Activated CD4-positive, alpha-beta T cell treated with anti-CD3 and anti-CD28 coated beads, Interleukin-2, Interleukin-4, amounts not matched to agents 100 ng/mL and 50 ng/mL, durations not matched to agents 16 hours and 8 hours (primary cell): ENCODE results near the gene TRIM8.
"Not testable (repeated sequence)": the region's sequence is repeated elsewhere in the genome, so short reads cannot be mapped to it uniquely, and the experiment has no call there.

Source experiments
- DNase-seq: peaks from one replicate; pipeline ENCODE4 v3.0.0-alpha.2; 2020; ENCODE audit warnings: low spot score

TRIM8 gene

DNA sequence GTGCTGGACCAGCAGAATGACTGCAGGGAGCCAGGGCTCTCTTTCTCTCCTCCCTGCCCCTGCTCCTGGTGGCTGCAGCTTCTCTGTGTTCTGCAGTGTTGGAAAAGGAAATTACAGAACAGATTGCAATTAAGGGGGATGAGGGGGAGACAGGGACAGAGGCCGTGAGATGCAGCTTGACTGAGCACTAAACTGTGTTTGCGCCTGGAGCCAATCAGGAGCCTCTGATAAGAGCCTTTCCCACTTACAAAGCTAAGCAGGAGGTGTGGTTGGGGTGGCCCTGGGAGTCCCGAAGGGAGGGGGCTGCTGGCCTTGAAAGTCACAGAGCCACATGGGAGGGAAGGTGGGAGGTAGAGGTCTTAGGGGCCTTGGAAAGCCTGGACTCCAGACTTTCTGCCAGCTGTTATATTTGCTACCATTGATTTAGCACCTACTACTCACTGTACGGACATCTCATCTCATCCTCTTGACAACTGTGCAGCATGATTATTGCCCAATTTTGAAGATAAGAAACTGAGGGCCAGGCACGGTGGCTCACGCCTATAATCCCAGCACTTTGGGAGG is 26.7 kb downstream of the TRIM8 start:
- no peak for DNase-seq

DNA sequence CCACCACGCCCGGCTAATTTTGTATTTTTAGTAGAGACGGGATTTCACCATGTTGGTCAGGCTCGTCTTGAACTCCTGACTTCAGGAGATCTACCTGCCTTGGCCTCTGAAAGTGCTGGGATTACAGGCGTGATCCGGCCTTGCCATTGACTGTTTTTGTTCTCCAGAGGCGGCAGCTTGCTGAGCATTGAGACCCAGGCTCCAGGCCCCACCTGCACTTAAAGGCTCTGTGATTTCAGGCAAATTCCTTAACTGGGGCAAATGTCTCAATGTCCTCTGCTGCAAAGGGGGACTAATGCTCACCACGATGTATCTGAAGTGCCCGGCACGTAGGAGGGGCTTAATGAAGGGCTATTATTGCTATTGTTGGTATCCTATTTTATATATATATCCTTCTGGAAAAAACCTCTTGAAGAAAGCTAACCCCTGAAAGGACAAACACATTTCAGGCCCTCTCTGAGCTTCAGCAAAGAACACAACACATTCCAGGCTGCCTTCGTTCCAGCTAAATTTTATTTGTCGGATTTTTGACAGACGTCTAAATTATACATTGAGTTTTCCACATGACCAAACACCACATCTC is 29.0 kb downstream of the TRIM8 start:
- no peak for DNase-seq

DNA sequence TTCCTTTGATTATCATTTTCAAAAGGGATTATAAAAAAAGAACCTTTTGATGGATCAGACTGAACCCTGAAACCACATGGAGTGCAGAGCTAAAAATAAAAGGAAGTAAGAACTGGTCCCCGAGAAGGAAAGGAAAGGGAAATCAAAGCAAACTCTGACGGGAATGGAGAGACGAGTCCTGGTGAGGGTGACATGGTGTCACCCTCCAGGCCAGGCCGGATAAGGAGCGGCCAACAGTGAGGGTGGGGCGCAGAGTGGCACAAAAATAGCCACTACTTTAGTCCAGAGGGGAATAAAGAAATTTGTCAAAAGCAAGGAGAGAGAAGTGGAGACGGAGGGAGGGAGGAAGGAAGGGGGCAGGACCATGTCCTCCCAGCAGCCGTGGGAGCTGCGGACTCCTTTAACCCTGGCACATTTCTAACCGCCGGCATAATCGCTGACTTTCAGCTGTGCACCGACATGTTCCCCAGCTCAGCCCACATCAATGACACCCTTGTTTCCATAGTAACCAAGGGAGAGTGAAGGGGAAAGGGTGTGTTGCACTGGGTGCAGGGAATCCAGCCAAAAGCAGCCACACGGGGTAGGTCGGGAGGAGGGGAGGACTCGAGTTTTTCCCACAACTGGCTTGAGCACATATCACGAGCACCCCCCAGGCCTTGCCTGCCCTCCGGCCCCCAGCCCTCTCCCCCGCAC is 29.7 kb downstream of the TRIM8 start:
- peak; percentile 71 for DNase-seq

DNA sequence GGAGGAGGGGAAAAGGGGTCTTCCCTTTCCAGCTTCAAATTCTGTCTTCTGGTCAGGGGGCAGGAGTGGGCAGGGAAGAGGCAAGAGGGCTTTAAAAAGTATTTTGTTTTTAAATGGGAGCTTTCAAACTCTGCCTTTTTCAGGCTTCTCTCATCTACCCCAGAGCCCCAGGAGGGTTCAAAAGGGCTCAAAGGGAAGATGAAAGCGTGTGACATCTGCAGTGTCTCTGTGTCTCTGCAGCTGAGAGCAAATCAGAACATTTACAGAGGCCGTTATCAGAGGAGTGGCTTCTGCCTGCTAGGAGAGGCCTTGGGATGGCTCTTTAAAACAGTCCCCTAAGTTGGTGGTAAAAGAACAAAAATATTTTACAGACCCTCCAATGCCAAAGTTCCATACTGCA is 30.3 kb downstream of the TRIM8 start:
- DNase-seq: no peak

DNA sequence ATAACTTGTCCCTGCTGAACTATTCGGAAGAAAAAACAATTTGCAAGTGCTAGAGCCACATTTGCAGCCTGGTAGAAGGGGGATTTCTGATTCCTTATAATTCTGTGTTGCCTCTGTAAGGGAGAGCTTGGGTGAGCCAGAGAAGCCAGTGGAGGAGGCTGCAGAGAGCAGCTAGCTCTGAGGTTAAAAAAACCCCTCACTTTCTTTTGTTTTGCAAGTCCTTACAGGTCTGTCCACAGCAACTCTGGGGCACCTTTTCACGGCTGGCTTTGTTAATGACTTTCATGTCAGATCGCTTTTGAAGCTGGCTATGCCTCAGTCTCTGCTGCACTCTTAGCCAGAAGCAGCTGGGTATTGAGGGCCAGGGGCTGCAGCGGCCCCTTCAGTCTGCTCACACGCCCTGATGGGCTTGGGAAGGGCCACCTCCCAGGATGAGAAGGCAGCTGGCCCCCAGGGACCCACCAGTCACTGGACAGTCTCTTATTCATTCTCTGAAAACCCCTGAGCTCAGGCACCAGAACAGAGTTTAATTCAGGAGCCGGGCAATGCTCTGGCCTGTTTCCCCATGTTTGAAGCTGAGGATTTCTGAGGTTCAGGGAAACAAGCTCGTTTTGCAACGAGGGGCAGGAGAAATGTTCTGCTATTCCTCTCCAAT is 30.9 kb downstream of the TRIM8 start:
- DNase-seq: no peak

DNA sequence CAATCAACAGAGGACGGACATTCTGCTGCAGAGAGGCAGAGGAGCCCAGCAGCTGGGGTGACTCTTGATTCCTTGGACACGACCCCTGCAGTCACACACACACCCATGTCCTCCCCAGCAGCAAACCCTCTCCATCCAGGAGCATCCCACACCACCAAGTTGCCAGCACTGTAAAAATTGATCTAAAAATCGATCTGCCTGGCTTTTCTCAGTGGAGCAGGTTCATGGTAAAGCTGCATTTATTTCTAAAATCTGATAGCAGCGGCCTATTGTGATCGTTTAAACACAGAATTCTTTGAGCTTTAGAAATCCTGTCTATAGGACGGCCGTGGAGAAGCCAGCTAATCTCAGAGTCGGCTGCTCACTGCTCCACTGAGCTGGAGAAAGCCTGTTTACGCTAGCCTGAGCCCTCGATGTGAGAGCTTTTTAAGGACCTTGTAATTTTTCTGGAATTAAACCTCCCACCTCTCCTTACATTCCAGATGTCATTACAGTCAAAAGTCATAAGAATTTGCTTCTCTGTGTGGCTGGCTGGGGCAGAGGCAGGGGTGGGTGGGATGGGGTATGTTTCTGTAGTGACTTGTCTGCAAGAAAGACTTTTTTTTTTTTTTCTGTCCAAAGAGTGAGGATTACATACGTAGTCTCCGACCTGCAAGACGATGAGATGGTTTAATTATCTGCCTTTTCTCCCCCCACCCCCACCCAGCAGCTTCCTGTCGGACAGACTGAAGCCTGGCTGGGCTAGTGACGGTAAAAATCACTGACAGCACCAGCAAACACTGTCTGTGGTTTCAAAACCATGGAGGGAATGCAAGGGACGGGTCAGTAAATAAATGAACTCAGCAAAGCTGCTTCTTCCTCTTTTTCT is 31.6 kb downstream of the TRIM8 start:
- DNase-seq: no peak

DNA sequence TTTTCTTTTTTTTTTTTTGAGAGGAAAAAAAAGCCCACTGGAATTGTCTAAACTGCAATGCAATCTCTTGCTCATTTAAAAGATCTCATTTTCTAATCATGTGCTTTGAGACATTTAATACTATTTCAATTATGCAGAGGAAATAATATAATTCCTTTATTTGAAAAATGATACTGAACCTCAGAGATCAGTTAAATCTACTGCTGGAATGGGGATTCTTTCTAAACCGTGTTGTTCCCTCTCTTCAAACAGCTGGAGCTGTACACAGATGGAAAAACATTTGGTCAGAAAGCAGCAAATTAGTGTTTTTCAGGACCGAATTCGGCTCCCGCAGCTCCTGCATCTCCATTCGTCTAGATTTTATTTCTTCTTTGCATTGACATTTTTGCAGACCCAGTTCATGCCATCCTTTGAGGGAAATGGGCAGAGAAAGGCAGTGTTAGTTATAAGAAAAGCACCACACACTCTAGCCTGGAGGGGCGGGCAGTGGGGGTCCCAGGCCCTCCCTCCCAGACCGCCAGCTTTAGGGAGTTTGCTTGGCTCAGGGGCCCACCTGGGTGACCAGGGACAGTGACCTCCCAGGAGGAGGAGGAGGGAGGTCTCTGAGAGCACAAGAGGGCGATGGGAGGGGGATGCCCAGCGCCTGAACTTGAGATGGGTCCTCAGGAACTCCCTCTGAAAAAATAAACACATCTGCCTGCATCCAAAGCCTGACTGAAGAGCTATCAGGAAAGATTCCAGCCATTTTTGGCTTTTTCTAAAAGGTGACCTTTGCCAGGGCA is 32.4 kb downstream of the TRIM8 start:
- no peak for DNase-seq

DNA sequence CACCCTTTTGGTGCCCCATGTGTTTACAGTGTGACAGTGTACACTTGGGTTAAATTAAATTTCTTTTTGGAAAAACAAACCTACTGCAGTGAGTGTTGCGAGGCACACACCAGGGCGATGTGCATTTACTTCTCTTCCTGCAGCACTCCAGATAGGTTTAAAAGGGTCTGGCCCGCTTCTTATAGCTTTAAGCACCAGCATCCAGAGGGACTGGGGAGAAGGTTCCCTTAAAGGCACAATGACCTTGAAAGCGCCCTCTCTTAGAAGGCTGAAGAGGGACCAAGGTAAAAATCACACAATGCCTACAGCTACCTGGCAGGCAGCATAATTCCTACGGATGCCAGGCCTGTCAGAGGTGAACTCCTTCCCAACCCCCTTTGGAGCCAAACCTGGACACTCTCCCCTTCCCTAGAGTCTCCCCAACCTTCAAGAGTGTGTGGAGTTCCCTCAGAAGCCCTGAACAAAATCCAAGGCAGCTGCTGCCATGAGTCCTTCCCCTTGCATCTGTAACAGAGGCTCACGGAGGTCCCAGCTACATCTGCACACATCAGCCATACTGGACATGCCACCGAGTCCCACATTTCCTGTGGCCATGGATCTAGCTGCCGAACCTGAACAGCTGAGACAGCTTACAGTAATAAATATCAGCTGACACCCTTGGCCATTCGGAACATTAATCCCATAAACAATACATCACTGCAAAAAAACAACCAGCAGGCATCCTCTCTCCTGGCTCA is 33.2 kb downstream of the TRIM8 start:
- no peak for DNase-seq

DNA sequence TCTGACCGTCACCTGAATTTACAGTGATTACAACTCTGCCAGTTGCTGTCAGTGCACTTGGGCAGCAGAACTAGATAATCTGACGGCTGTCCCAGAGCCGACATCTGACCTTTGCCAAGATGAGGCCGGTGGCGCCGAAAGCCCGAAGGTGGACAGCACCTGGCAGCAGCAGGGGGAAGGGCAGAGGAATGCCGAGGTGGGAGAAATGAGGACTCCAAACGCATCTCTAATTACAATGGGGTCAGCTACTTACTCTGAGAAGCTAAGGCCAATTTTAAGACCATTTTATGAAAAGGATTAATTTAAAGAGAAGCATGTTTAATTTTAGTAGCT is 33.8 kb downstream of the TRIM8 start:
- DNase-seq: no peak

DNA sequence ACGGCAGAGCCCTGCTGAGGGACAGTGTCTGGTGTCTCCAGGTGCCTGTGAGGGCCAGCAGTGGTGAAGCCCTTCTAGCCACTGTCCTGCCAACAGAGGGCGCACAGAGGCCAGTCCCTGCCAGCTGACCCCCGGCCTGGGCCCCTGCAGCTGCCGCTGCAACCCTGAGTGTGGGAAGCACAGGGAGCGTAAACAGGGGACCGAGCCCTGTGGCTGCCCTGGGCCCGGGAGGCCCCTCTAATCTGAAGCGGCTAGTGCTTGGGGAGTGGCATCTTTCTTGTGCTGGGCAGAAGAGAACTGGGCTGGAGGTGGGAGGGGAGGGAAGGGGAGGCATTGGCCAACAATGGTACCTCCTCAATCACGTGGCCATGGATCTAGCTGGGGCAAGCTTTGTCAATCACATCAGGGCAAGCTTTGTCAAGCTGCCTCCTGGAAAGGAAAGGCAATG is 34.6 kb downstream of the TRIM8 start:
- DNase-seq: peak; percentile 25

DNA sequence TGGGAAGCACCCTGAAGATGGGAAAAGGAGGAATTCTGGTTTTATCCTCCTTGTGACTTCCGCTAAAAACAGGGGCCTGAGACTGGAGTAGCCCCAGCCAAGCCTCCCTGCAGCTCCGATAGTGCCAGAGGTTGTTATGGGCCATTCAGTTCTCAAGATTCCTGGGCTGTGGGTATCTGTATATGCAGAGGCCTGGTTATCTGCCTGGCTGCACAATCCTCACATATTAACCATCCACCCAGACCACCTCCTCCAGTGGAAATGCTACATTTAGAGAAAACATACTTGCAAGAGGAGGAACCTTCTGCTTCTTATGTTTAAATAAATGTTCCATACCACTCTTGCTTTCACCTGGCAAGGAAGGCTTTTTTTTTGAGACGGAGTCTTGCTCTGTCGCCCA is 35.3 kb downstream of the TRIM8 start:
- DNase-seq: no peak

DNA sequence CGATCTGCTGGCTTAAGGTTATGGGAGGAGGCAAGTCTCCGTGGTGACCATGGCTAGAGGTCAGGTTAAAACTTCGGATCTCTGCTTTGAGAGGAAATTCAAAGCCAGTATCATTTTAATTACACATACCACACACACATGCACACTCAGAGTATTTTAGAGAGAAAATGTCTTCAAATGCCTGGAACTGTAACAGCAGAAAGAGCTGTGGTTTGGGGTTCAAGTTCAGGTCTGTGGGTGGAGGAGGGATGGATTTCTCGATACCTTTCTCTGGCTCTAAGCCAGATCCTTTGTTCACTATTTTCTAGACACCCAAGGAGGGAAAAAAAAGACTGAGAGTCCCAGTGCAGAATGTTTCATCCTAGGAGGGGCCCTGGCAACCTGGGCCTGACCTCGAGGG is 37.4 kb downstream of the TRIM8 start:
- DNase-seq: no peak

DNA sequence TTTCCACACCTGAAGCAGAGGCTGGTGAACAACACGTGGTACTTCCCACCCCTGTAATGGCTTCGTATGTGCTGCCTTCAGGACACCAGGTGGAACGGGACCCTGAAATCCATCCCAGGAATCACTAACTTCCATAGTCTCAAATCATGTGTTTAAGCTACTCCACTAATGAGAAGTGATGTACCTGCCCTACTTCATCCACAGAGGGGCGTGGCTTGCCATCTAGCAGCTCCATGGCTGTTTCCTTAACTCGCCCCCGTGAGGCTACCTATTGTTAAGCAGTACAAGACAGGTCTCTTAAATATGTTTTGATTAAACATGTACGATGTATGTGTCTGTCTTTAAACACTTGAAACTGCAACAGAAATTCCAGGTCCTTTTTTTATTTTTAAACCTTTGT is 38.1 kb downstream of the TRIM8 start:
- no peak for DNase-seq

DNA sequence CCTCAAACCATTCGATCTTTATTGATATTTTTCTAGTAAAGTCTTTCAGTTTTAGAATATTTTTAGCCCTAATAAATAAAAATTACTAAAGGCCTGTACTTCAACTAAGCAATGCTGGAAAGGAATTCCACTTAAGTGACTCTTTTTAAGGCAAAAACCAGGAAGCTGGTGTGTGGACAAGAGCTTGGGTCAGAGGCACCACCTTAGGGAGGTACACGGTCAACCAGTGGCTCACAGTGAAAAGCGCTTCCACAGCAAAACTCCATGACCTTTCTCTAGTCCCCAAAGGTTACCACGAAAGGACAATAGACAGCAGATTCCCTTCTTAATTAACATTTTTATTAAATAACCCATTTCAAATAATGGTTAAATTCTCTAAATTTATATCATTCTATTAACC is 38.7 kb downstream of the TRIM8 start:
- no peak for DNase-seq

DNA sequence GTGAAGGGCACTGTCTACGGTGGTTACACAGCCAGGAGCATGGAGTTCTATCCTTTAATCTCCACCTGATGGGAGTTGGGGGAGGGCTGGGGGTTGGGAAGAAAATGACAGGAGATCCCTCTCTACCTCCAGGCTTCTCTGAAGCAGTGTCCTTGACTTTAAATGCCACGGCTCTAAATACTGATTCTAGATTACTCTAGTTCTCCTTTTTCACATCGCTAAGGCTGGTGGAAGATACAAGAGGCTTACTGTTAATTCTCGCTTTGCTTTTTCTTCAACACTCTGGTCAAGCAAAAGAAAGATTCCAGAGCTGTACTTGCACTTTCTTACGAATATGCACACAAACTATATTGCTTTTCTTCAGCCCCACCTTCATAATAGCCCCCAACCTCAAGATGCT is 39.5 kb downstream of the TRIM8 start:
- DNase-seq: no peak

DNA sequence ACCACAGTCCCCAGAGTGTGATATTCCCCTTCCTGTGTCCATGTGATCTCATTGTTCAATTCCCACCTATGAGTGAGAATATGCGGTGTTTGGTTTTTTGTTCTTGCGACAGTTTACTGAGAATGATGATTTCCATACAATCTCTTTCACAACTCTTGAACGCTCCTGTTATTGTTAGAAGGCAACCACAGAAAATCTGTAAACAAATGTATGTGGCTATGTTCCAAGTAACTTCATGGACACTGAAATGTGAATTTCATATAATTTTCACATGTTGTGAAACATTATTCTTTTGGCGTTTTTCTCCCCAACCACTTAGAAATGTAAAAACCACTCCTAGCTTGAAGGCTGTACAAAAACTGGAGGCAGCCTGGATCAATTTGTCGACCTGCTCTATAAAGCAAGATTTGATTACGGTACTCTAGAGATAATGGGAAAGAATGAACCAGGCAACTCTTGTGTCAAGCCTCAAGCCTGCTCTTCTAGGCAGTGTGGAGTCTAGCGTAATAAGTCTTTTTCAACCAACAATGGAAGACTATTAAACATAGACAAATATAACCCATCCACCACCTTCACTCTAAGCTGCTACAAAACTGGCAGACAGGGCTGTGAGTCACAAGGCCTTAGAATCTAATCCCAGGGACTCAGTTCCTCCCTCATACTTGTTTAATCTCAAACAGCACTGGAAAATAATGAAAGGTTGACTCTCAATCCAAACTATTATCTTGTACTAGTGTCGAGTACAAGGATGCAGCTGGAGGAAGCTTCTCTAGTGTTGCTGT is 47.2 kb downstream of the TRIM8 start:
- DNase-seq: no peak

DNA sequence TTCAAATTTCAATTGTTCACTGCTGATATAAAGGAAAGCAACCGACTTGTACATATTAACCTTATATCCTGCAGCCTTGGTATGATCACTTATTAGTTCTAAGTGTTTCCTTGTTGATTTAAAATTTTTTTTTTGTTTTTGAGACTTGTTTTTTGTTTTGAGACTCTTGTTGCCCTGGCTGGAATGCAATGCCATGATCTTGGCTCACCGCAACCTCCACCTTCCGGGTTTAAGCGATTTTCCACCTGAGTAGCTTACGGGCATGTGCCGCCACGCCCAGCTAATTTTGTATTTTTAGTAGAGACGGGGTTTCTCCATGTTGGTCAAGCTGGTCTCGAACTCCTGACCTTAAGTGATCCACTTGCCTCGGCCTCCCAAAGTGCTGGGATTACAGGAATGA is 51.1 kb downstream of the TRIM8 start:
- not testable (repeated sequence) for DNase-seq

DNA sequence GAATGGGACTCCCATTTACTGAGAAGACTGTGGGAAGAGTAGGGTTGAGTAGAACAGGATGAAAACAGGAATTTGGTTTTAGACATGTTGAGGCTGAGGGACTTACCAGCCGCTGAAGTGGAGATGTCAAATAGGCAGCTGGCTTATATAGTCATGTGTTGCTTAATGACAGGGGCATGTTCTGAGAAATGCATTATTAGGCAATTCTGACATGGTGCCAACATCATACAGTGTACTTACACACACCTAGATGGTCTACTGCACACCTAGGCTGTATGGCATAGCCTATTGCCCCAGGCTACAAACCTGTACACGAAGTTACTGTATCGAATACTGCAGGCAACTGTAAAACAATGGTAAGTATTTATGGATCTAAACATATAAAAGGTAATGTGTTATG is 52.5 kb downstream of the TRIM8 start:
- no peak for DNase-seq

DNA sequence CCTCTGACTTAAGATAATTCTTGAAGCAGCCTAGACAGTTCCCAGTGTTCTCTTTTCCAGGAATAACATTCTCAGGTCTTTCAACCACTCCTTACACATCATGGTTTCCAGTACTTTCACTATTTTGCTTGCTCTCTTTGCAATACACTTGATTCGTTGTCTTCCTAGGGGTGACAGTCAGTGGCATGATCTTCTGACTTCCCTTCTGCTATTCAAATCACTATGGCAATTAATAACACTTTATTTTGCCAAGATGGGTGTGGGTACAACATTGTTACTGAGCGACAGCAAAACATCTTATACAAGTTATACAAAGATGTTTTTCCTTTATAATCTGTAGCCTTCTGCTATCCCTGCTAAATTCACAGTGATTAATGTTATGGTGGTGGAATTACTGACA is 54.6 kb downstream of the TRIM8 start:
- no peak for DNase-seq

DNA sequence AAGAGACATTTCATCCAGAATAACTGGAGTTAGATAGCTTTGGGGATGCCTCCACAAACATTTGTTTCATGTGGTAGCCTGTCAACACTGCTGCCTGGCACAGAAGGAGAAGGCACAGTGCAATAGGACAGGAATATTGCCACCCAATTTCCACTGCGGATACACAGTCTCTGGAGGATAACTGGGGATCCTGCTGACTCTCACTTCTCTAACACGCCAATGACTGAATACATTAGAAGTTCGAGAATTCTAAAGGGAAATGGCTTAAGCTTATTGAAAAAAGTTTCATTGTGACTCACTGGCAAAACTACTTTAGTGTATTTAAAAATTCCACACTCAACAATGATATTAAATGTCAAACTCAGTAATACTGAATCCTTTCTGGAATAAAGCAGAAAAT is 57.0 kb downstream of the TRIM8 start:
- no peak for DNase-seq
